ENCODE measurements around the gene FBXO40.

Gene FBXO40

GRCh38 chr3:121626495-121626894 is 33.3 kb downstream of the FBXO40 start:
- ATAC-seq: no peak
- TF ChIP-seq PATZ1 (CRISPR knock-in tag; IDR thresholded peaks at IDR 0.05; ENCODE audit: borderline replicate concordance) (no peak), TCF4 (CRISPR knock-in tag; IDR thresholded peaks at IDR 0.05; ENCODE audit: borderline replicate concordance) (no peak), POU6F1 (CRISPR knock-in tag; IDR thresholded peaks at IDR 0.05; ENCODE audit: borderline replicate concordance, low read depth) (no peak), CSRNP3 (CRISPR knock-in tag; IDR thresholded peaks at IDR 0.05) (no peak), OSR1 (CRISPR knock-in tag; IDR thresholded peaks at IDR 0.05) (no peak), BACH2 (CRISPR knock-in tag; IDR thresholded peaks at IDR 0.05; ENCODE audit: borderline replicate concordance) (no peak), RARB (CRISPR knock-in tag; IDR thresholded peaks at IDR 0.05) (no peak), PPARA (CRISPR knock-in tag; IDR thresholded peaks at IDR 0.05; ENCODE audit: borderline replicate concordance) (no peak), ZNF8 (CRISPR knock-in tag; IDR thresholded peaks at IDR 0.05) (no peak), TOX (CRISPR knock-in tag; IDR thresholded peaks at IDR 0.05; ENCODE audit: borderline replicate concordance) (no peak), CSDC2 (CRISPR knock-in tag; IDR thresholded peaks at IDR 0.05) (no peak), ISL1 (CRISPR knock-in tag; IDR thresholded peaks at IDR 0.05) (no peak), ZFP3 (CRISPR knock-in tag; IDR thresholded peaks at IDR 0.05) (no peak)

GRCh38 chr3:121627211-121627610 is 34.0 kb downstream of the FBXO40 start:
- TF ChIP-seq RARB (CRISPR knock-in tag; IDR thresholded peaks at IDR 0.05) (no peak), SNAI2 (CRISPR knock-in tag; IDR thresholded peaks at IDR 0.05) (no peak), POU6F1 (CRISPR knock-in tag; IDR thresholded peaks at IDR 0.05; ENCODE audit: borderline replicate concordance, low read depth) (no peak), PPARA (CRISPR knock-in tag; IDR thresholded peaks at IDR 0.05; ENCODE audit: borderline replicate concordance) (no peak), BACH2 (CRISPR knock-in tag; IDR thresholded peaks at IDR 0.05; ENCODE audit: borderline replicate concordance) (no peak), ISL1 (CRISPR knock-in tag; IDR thresholded peaks at IDR 0.05) (no peak), TCF4 (CRISPR knock-in tag; IDR thresholded peaks at IDR 0.05; ENCODE audit: borderline replicate concordance) (no peak), OSR1 (CRISPR knock-in tag; IDR thresholded peaks at IDR 0.05) (no peak), CREB5 (CRISPR knock-in tag; IDR thresholded peaks at IDR 0.05; ENCODE audit: low read depth) (no peak), ARNTL (CRISPR knock-in tag; IDR thresholded peaks at IDR 0.05; ENCODE audit: borderline replicate concordance, low read depth) (no peak), TSHZ2 (CRISPR knock-in tag; IDR thresholded peaks at IDR 0.05) (no peak), GLIS3 (CRISPR knock-in tag; IDR thresholded peaks at IDR 0.05) (no peak), CSDC2 (CRISPR knock-in tag; IDR thresholded peaks at IDR 0.05) (no peak), ZC3H10 (CRISPR knock-in tag; IDR thresholded peaks at IDR 0.05) (no peak), CSRNP3 (CRISPR knock-in tag; IDR thresholded peaks at IDR 0.05) (no peak), ZFP3 (CRISPR knock-in tag; IDR thresholded peaks at IDR 0.05) (no peak)
- ATAC-seq: no peak

Data from SK-N-SH treated with all-trans-retinoic acid at 6 μM for 48 hours (cell line).